ENCODE measurements around the gene PICALM.
"Not testable (repeated sequence)": the region's sequence is repeated elsewhere in the genome, so short reads cannot be mapped to it uniquely, and the experiment has no call there.

PICALM gene

GRCh38 chr11:85947431-85948272 is 121.2 kb downstream of the PICALM start:
- DNase-seq (ENCODE audit: extremely low read depth in 1 of 2, low read depth in 1 of 2): peak in 1 of 2 donors; percentile 58

- DNase-seq (ENCODE audit: extremely low read depth in 1 of 2, low read depth in 1 of 2): no peak
Observed at GRCh38 chr11:85946221-85946620, 122.7 kb downstream of the PICALM start.

- no peak for DNase-seq (ENCODE audit: extremely low read depth in 1 of 2, low read depth in 1 of 2)
Observed at GRCh38 chr11:85945788-85946187, 123.1 kb downstream of the PICALM start.

- DNase-seq (ENCODE audit: extremely low read depth in 1 of 2, low read depth in 1 of 2): no peak
Observed at GRCh38 chr11:85945296-85945695, 123.6 kb downstream of the PICALM start.

- peak in 1 of 2 donors; percentile 23 for DNase-seq (ENCODE audit: extremely low read depth in 1 of 2, low read depth in 1 of 2)
Observed at GRCh38 chr11:85941380-85941973, 127.4 kb downstream of the PICALM start.

GRCh38 chr11:85939099-85940015 is 129.5 kb downstream of the PICALM start:
- DNase-seq (ENCODE audit: extremely low read depth in 1 of 2, low read depth in 1 of 2): no peak

GRCh38 chr11:85937835-85938234 is 131.0 kb downstream of the PICALM start:
- DNase-seq (ENCODE audit: extremely low read depth in 1 of 2, low read depth in 1 of 2): no peak

GRCh38 chr11:85935751-85936150 is 133.1 kb downstream of the PICALM start:
- no peak for DNase-seq (ENCODE audit: extremely low read depth in 1 of 2, low read depth in 1 of 2)

- DNase-seq (ENCODE audit: extremely low read depth in 1 of 2, low read depth in 1 of 2): no peak
Observed at GRCh38 chr11:85934596-85935169, 134.2 kb downstream of the PICALM start.

- DNase-seq (ENCODE audit: extremely low read depth in 1 of 2, low read depth in 1 of 2): no peak
Observed at GRCh38 chr11:85930879-85931366, 138.0 kb downstream of the PICALM start.

- not testable (repeated sequence) for DNase-seq (ENCODE audit: extremely low read depth in 1 of 2, low read depth in 1 of 2)
Observed at GRCh38 chr11:85926653-85927214, 142.2 kb downstream of the PICALM start.

GRCh38 chr11:85923455-85923854 is 145.4 kb downstream of the PICALM start:
- DNase-seq (ENCODE audit: extremely low read depth in 1 of 2, low read depth in 1 of 2): no peak

- no peak for DNase-seq (ENCODE audit: extremely low read depth in 1 of 2, low read depth in 1 of 2)
Observed at GRCh38 chr11:85922367-85922766, 146.5 kb downstream of the PICALM start.

GRCh38 chr11:85918910-85919794 is 149.7 kb downstream of the PICALM start:
- no peak for DNase-seq (ENCODE audit: extremely low read depth in 1 of 2, low read depth in 1 of 2)

- no peak for DNase-seq (ENCODE audit: extremely low read depth in 1 of 2, low read depth in 1 of 2)
Observed at GRCh38 chr11:85914425-85914824, 154.5 kb downstream of the PICALM start.

- no peak for DNase-seq (ENCODE audit: extremely low read depth in 1 of 2, low read depth in 1 of 2)
Observed at GRCh38 chr11:85913513-85913912, 155.4 kb downstream of the PICALM start.

- no peak for DNase-seq (ENCODE audit: extremely low read depth in 1 of 2, low read depth in 1 of 2)
Observed at GRCh38 chr11:85912414-85912813, 156.5 kb downstream of the PICALM start.
